KG1 (cell line): ENCODE measurements around the gene SH3BGRL3.
"Not testable (repeated sequence)": the region's sequence is repeated elsewhere in the genome, so short reads cannot be mapped to it uniquely, and the experiment has no call there.

Source experiments
- DNase-seq: peaks from one replicate; lab custom pipeline; 2025; lab: John Stamatoyannopoulos, UW

Gene SH3BGRL3

GRCh38 chr1:26279456-26280332 lies at the start of gene SH3BGRL3:
Gene SH3BGRL3 (plus strand): TSS chr1:26280086. CDS start chr1:26280156, 70 bp downstream.
- DNase-seq = peak; percentile 82

GRCh38 chr1:26230682-26231081 lies 49.2 kb upstream of the SH3BGRL3 start:
- DNase-seq = not testable (repeated sequence)

- peak; percentile 94 for DNase-seq
Observed at GRCh38 chr1:26233903-26234643, 45.8 kb upstream of the SH3BGRL3 start, which contains the start of gene CEP85. Gene CEP85 (plus strand): TSS chr1:26234200. CDS start chr1:26239784, 5,584 bp downstream.

- DNase-seq = no peak
Observed at GRCh38 chr1:26234644-26235370, 45.1 kb upstream of the SH3BGRL3 start.

GRCh38 chr1:26237230-26237966 lies 42.5 kb upstream of the SH3BGRL3 start:
- DNase-seq = no peak

- no peak for DNase-seq
Observed at GRCh38 chr1:26239936-26240335, 40.0 kb upstream of the SH3BGRL3 start.

- DNase-seq = no peak
Observed at GRCh38 chr1:26252718-26253117, 27.2 kb upstream of the SH3BGRL3 start.

- no peak for DNase-seq
Observed at GRCh38 chr1:26254404-26254803, 25.5 kb upstream of the SH3BGRL3 start.

- no peak for DNase-seq
Observed at GRCh38 chr1:26257222-26257621, 22.7 kb upstream of the SH3BGRL3 start.

- no peak for DNase-seq
Observed at GRCh38 chr1:26259005-26259404, 20.9 kb upstream of the SH3BGRL3 start.

- peak; percentile 21 for DNase-seq
Observed at GRCh38 chr1:26259578-26259977, 20.3 kb upstream of the SH3BGRL3 start.

GRCh38 chr1:26263212-26263611 lies 16.7 kb upstream of the SH3BGRL3 start:
- no peak for DNase-seq

GRCh38 chr1:26265405-26265804 lies 14.5 kb upstream of the SH3BGRL3 start:
- no peak for DNase-seq

GRCh38 chr1:26268290-26269197 lies 11.3 kb upstream of the SH3BGRL3 start:
- no peak for DNase-seq

GRCh38 chr1:26269198-26269550 lies 10.7 kb upstream of the SH3BGRL3 start:
- no peak for DNase-seq

- DNase-seq = peak; percentile 30
Observed at GRCh38 chr1:26274801-26275425, 5.0 kb upstream of the SH3BGRL3 start.

GRCh38 chr1:26275580-26276431 lies 4.1 kb upstream of the SH3BGRL3 start:
- peak; percentile 65 for DNase-seq

- DNase-seq = peak; percentile 57
Observed at GRCh38 chr1:26276432-26276838, 3.5 kb upstream of the SH3BGRL3 start.

GRCh38 chr1:26277261-26277661 lies 2.6 kb upstream of the SH3BGRL3 start:
- DNase-seq = no peak
